WI38 (cell line): ENCODE measurements around the gene VARS1.

ENCODE experiments used
- H3K4me3 ChIP-seq: 2 replicates; pipeline ENCODE4 v1.5.1; 2011; ENCODE audit warnings: low read depth, mild to moderate bottlenecking, control low read depth, low read length
- CTCF ChIP-seq: IDR thresholded peaks from 2 replicates; pipeline ENCODE4 v1.5.1; 2012; ENCODE audit warnings: low read depth, mild to moderate bottlenecking, control low read depth, low read length

VARS1 gene

GRCh38 chr6:31775633-31776484 is 19.7 kb downstream of the VARS1 start:
- H3K4me3 ChIP-seq = no peak overlapping the region
- no peak for TF ChIP-seq CTCF

DNA sequence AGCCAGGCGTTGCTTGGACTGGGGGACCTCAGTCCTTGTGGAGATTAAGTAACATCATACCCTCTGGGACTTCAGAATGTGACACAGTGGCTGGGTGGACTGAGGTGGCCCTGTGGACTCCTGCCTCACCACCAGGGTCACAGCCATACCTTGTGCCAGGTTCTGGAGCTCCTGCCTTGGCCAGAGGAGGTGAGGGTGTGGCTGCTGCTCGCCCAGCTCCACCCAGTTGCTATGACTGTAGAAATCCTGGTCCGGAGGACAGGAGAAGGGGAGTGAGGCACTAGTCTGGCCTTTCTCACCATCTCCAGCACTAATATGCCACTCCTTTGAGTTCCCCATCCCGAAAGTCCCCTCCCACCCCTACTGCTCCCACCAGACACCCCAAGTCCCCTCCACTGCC is 20.4 kb downstream of the VARS1 start:
- TF ChIP-seq CTCF = no peak
- H3K4me3 ChIP-seq = no peak overlapping the region

GRCh38 chr6:31771992-31772358 is 23.6 kb downstream of the VARS1 start:
- no peak overlapping the region for H3K4me3 ChIP-seq
- no peak for TF ChIP-seq CTCF

DNA sequence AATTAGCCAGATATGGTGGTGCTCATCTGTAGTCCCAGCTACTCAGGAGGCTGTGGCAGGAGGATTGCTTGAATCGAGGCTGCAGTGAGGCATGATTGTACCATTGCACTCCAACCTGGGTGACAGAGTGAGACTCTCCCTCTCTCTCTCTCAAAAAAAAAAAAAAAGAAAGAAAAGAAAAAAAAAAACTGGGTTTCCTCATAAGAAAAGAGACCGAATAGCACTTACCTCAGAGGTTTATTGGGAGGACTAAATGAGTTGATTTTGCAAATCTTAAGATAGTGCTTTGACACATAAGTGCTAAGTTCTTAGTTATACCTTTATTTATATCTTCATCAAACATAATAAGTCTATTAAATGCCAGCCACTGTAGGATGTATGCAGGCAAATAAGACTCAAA is 24.7 kb downstream of the VARS1 start:
- no peak overlapping the region for H3K4me3 ChIP-seq
- no peak for TF ChIP-seq CTCF

DNA sequence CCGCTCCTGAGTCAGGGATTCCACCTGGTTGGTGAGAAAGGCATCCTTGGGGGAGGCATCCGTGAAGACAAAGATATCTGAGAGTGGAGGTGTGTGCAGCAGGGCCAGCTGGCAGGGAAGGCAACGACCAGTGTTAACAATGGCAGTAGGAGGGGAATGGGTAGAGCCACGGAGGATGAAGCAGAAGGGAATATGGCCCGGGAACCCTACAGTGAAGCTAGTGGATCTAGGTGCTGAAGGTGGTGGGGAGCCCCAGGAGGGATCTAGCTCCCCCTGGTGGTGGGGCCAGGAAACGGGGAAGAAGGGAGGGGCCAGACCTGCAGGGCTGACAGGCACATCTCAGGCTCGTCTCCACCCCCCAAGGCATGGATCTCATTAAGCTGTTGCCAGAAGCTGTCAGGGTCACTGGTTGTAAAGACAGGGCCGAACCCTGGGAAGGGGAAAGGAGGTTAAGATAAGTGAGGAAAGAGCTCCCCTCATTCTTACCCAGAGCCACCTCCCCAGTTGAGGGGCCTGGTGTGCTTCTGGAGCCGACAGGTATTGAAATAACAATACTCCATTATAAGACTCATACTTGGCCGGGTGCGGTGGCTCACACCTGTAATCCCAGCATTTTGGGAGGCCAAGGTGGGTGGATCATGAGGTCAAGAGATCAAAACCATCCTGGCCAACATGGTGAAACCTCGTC is 25.7 kb downstream of the VARS1 start:
- H3K4me3 ChIP-seq = no peak overlapping the region
- TF ChIP-seq CTCF = peak; percentile 86

DNA sequence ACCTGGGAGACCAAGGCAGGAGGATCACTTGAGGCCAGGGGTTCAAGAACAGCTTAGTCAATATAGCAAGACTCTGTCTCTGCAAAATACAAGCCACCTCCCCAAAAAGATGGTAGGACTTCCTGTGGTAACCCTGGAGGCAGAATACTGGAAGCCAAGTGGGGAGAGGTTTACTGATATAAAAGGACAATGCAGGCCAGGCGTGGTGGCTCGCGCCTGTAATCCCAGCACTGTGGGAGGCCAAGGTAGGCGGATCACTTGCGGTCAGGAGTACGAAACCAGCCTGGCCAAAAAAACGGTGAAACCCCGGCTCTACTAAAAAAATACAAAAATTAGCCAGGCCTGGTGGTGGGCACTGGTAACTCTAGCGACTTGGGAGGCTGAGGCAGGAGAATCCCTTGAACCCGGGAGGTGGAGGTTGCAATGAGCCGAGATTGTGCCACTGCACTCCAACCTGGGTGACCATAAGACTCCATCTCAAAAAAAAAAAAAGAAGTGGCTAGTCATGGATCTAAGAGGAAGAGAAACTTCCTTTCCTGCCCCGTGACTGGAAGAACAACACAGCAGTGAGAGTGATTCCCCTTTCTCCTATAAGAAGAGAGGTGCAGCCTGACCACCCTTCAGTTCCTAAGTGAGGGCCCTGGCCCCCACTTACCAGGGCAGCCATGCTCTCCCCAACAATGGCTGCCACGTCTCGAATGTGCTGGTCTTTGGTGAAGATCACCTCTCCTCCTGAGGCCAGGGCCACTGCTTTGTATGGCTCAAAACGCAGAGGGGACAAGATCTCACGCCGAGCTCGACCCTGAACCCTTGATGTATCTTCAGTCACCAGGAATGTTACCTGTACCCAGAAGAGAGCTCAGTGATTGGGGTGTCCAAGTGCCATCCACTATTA is 26.9 kb downstream of the VARS1 start:
- TF ChIP-seq CTCF = no peak
- H3K4me3 ChIP-seq = no peak overlapping the region
